Activated CD4-positive, alpha-beta T cell treated with anti-CD3 and anti-CD28 coated beads for 1 hour (primary cell): Measurements from ENCODE around the gene B3GALT4.
A peak's percentile ranks its signal among the peaks of the same experiment; 100 is the strongest.
"Not testable (repeated sequence)": the region's sequence is repeated elsewhere in the genome, so short reads cannot be mapped to it uniquely, and the experiment has no call there.

Experiments used
- DNase-seq: peaks from one replicate; pipeline ENCODE4 v3.0.0-alpha.2; 2020

Gene B3GALT4, protein sequence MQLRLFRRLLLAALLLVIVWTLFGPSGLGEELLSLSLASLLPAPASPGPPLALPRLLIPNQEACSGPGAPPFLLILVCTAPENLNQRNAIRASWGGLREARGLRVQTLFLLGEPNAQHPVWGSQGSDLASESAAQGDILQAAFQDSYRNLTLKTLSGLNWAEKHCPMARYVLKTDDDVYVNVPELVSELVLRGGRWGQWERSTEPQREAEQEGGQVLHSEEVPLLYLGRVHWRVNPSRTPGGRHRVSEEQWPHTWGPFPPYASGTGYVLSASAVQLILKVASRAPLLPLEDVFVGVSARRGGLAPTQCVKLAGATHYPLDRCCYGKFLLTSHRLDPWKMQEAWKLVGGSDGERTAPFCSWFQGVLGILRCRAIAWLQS

DNA sequence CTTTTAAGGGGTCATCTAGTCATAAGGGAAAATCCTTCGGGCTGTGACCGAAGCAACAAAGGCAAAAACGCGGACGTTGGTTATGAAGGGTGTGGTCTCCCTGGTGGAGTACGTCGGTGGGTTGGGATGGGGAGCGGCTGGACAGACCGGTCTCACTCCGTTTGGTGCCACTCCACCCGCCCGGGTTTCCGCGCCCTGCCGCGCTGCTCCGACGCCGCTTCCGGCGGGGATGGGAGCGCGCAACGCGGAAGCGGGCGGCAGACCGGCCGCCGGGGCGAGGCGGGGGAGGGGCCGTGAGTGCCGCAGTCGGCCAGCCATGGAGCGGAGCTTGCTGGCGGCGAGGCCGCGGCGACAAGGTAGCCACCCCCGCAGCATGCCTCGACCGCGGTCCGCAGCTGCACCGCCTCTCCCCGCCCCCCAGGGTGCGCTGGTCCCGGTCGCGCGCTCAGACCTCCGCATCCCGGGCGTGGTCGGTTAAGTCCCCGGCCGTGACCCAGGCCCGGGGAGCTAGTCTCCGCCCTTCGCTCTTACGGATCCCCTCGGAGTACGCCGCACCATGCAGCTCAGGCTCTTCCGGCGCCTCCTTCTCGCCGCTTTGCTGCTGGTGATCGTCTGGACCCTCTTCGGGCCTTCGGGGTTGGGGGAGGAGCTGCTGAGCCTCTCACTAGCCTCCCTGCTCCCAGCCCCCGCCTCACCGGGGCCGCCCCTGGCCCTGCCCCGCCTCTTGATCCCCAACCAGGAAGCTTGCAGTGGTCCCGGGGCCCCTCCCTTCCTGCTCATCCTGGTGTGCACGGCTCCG is at the start of gene B3GALT4:
B3GALT4 (plus strand) TSS at position 260 of the 799 bp plus-strand sequence; CDS start at position 557, 297 bp downstream.
- DNase-seq: peak; percentile 48

DNA sequence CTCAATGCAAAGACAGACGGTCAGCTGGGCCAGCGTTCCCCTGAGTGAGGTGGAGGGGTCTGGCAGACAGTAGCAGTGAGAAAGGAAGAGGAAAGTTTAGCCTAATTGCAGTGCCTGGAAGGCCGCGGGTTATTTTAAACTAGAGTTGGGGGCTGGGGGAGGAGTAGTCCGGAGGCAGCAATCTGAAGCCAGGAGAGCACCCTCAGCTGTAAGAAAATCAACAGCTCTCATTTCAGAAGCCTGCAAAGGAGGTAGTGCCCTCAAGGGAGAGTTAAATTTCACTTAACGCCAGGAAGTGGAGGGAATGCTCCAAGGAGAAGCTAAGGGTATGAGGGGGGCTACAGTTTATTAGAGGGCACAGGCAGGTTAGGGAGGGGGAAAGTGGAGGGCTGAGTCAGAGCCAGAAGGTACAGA is 41.7 kb upstream of the B3GALT4 start:
- DNase-seq: no peak

DNA sequence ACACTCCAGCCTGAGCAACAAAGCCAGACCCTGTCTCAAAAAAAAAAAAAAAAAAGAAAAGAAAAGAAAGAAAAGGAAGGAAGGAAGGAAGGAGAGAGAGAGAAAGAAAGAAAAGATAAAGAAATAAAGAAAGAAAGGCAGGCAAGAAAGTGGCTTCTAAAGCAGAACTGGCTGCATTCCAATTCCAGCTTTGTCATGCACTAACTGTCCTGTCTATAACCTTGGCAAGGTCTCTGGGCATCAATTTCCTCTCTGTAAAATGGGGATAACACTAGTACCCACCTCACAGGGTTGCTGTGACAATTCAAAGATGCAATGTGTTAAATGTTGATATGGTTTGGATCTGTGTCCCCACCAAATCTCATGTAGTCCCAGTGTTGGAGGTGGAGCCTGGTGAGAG is 40.6 kb upstream of the B3GALT4 start:
- no peak for DNase-seq

DNA sequence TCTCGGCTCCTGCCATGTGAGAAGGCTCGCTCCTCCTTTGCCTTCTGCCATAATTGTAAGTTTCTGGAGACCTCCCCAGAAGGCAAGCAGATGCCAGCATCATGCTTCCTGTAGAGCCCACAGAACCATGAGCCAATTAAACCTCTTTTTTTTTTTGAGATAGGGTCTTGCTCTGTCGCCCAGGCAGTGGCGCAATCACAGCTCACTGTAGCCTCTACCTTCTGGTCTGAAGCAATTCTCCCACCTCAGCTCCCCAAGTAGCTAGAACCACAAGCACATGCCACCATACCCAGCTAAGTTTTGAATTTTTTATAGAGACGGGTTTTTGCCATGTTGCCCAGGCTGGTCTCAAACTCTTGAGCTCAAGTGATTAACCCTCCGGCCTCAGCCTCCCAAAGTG is 40.1 kb upstream of the B3GALT4 start:
- no peak for DNase-seq

DNA sequence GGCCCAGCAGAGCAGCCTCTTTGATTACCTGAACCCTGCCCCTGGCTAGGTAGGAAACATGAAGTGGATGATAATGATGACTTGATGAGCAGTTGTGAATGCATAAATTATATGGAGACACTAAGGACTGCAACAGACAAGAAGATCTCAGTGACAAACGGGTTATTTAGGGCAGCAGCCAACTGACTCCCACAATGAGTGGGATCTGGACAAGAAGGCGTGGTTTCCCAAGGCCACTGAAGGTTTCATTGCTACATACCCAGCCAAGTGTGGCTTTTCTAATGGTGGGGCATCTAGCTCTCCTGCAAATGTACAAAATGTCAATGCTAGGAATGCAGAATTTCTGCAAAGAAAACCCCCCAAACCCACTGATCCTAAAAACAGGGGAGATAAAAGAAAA is 39.2 kb upstream of the B3GALT4 start:
- DNase-seq: no peak

DNA sequence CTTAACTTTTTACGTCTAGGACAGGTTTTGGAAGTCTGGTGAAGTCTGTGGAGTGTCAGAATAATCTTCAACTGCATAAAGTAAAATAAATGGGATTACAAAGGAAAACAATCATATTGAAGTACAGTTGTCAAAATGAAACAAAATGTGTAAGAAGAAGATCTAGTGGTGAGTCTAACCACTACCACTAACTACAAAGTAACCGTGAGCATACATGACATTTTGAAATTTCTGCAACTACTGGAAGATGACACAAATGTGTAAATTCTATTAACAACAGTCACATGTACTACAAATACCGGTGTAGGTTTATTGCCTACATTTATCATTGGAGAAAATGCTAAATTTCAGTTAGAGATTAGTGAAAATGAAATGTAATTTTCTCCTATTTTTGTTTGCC is 35.0 kb upstream of the B3GALT4 start:
- DNase-seq: no peak

DNA sequence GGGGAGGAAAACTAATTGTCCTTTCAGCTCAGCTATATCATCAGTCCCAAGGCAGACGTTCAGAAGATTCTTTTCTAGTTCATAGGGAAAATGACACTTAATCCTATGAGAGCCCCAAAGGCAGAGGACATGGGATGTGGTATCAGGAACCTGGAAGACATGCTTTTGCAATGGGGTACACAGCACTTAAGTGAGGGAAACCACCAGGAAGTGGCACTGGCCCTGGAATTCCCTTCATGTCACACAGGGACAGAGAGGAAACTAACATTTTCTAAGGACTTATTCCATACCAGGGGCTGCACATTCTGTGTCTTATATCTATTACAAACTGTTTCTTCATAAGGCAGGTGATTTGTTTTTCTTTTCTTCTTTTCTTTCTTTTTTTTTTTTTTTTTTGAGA is 33.4 kb upstream of the B3GALT4 start:
- no peak for DNase-seq

DNA sequence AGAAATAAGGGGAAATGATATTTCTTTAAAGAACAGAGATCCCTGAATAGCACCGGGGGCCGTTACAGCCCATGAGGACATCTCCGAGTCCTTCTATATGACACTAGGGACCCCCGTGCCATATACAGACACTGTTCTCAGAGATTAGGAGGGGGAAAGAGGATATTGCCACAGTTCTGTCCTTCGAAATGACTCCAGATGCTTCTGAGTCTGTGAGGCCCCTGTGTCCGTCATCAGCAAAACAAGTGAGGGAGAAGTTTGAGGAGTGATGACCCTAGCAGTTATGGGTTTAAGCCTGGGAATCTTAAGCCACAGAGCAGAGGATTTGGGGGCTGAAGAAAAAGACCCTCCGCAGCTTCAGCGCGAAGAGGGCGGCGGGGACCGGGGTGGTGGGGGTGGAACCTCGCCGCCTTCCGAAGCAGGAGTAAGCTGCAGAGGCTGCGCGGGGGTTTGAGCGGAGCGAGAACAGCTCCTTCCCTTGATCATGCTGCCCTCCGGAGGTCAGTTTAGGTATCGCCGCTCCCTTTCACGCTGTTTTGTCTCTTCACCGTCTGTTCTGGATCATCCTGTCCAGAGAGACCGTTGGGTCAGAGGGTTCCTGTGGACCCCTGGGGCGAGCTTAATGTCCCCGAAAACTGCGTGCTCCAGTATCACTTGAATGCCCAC is 28.8 kb upstream of the B3GALT4 start:
- peak; percentile 85 for DNase-seq

DNA sequence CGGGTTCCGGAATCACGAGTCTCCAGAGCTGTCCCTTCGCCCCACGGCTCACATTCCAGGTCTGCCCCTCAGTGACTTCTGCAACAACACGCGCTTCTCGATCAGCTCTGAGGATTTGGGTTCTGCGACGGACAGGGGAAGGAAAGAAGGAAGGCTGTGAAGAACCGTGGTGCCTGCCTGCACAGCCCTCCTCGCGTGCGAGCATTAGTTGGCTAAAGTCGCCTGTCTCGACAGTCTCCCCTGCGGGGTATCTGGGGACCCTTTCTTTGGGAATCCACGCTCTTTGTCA is 28.3 kb upstream of the B3GALT4 start:
- DNase-seq: no peak

DNA sequence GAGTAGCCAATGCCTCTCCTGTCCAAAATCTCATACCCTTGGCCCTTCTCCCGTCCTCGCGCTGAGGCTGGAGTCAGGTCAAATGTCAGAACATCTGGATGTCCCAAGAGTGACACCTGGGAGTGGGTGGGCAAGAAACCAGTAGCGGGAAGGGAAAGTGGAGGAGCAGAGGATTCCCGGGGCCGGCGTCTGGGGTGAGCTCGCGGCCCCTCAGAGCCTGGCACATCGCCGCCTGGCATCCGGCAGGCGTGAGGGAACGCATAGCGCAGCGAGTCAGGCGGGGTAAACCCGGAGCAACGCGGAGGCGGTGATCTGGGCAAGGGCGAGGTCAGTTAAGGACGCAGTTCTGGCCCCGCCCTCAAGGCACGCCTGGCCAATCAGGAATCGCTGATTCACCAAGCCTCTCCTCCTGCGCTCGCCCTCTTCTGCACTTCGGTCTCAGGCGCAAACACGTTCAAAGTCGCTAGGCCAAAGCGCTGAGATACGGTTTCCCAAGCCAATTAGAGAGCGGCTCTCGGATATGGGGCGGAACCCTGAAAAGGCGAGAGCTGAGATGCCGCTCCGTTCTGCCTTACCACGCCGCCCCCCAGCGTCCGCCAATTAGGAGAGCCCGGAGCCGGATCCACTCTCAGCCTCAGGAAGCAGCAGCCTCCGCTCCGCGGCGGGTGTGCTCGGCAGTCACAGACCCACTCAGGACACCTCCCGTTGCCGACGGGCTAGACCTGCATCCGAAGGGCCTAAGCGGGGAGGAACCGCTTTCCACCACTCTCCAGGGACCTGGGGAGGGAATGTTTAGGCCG is 27.8 kb upstream of the B3GALT4 start:
- DNase-seq: peak; percentile 89

DNA sequence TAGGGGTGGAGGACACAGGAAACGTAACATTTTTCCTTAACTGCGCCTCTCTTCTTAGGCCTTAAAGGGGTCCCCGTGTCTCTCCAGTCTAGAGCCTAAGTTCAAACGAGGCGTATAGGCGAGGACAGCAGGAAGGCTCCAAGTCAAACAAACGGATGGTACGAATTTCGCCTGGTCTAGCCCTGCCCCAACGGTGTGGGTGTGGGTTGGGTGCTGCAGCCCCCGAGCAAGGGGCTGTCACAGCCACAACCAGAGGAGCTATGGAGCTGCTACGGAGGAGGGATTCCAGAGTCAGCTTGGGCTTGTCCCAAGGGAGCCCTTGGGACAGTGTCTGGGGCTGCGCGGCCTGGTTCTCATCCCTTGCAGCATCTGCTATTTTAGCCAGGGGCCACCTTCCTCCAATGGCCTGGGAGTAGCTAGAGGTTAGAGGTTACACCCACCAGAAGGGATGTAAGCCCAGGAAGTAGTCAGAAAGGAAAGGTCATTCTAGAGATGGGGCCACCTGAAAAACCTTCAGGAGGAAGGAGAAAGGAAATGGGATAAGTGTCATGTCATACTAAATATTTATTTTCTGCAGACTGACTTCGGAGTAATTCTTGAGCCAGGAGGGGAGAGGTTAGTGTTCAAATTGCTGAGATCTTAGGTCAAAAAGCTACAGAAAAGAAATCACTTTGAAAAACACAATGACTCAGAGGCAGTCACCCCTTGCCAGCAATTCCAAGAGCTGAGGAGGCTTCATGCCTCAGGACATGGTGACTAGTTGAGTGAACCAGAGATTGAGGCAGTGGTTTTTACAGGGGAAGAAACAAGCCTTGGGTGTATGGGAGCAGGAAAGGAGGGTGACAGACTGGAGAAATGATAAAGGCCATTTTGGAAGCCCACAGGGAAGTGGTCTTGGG is 26.9 kb upstream of the B3GALT4 start:
- DNase-seq: no peak

DNA sequence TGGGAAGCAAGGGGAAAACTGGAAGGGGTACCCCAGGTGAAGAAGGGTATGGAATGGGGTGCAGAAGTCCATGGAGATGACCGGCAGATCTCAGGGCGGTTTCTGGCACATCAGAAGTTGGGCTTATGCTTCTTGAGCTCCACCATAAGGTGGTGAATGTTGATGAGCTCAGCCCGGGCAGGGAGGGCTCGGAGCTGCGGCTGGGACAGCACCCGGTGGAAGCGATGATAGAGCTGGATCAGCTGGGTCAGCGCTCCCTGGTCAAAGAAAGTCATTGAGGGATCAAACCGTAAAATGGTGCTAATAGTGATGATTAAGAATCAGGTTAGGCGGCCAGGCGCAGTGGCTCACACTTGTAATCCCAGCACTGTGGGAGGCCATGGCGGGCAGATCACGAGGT is 26.2 kb upstream of the B3GALT4 start:
- no peak for DNase-seq

DNA sequence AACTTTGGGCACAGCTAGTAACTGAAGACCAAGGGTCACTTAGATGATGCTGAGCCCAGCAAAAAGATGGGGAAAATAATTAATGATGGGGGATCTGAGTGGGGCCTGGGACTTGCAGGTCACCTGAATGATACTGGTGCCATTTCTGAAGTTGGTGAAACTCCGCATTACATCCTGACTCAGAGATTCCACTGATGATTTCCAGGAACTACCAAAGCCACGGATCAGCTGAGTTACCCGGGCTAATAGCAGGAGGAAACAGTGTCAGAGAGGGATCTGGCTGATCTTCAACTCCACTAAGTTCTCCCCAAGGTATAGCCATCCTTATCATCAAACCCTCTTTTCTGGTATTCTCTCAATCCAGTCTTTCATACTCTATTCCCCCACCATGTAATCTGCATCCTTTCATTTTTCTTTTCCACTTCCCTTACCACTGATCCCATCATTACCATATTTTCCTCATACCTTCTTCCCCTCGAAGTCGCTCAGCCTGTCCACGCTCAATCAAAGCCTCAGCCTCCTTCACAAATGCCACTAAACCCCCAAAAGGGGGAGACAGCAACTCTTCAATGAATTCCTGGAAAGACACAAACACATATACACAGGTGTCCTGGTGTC is 25.4 kb upstream of the B3GALT4 start:
- DNase-seq: no peak

DNA sequence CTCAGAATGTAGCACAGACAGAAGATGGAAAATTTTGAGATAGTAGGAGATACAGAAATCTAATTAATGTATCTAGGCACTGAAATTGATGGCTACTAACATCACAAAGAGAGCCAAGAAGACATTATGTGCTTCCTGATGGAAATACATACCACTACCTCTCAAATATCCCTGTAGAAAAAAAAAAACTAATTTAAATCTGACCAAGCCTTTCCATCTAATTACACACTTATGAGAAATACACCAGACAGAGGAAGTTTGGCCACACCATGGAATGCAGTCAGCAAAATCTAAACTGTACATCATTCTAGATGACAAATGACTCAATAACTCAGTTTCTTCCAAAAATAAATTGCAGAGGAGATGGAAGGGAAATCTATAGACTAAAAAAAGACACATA is 24.2 kb upstream of the B3GALT4 start:
- DNase-seq: no peak

DNA sequence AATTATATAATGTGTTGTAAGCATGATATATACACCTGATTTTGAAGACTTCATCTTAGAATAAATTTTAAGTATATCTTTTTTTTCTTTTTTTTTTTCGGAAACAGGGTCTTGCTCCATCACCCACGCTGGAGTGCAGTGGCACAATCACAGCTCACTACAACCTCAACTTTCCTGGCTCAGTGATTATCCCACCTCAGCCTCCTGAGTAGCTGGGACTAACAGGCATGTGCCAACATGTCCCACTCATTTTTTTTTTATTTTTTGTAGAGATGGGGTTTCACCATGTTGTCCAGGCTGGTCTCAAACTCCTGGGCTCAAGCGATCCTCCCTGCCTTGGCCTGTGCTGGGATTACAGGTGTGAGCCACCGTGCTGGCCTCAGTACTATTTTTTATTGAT is 22.3 kb upstream of the B3GALT4 start:
- no peak for DNase-seq

DNA sequence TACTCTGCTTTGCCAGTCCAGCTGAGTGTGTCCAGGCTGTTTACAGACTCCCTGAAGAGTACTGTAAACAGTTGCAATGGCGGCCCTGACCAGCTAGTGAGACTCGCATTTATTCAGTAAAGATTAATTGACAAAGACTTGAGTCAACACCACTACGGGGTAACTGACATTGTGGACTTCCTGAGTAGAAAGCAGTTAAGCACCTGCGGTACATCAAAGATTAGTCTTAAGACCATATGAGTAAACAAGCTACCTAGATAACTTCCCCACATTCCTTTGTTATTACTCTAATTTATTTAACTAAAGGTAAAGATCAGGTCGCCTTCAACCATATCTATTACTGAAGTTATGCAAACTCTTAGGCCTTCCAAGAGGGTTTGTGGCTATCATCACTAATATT is 17.9 kb upstream of the B3GALT4 start:
- DNase-seq: no peak

DNA sequence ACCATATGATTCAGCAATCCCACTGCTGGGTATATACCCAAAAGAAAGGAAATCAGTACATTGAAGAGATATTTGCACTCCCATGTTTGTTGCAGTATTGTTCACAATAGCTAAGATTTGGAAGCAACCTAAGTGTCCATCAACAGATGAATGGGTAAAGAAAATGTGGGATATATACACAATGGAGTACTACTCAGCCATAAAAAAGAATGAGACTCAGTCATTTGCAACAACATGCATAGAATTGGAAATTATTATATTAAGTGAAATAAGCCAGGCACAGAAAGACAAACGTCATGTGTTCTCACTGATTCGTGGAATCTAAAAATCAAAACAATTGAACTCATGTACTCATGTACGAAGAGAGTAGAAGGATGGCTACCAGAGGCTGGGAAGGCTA is 14.4 kb upstream of the B3GALT4 start:
- DNase-seq: not testable (repeated sequence)

DNA sequence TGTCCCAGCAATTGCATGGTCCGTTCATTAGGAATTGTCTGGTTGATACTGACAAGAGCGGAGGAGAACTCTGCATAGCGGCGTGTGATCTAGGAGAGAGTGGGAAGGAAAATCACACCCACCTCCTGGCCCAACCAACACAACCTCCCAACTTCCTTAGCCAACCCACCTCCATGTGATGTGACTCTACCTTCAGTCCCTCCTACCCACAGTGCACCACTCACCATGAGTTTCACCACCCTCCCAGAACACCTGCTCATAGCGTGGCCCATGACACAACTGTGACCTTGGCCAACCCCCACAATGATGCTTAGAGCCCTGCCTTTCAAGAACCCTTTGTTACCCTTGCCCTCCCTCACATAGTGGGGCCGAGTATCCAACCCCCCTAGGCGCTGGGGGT is 12.9 kb upstream of the B3GALT4 start:
- DNase-seq: no peak

DNA sequence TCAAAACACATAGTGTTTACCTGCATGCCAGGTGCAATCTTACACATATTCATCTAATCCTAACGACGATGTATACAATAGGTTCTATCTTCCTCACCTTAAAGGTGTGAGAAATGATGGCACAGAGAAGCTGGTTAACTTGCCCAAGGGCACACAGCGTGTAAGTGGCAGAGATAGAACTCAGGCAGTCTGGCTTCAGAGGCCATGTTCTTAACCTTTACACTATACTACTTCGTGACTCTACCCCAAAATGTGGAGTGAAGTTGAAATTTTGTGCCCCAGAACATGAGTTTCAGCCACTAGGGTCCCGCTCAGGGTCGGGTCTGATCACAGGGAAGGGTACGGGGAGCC is 5.8 kb upstream of the B3GALT4 start:
- DNase-seq: no peak

DNA sequence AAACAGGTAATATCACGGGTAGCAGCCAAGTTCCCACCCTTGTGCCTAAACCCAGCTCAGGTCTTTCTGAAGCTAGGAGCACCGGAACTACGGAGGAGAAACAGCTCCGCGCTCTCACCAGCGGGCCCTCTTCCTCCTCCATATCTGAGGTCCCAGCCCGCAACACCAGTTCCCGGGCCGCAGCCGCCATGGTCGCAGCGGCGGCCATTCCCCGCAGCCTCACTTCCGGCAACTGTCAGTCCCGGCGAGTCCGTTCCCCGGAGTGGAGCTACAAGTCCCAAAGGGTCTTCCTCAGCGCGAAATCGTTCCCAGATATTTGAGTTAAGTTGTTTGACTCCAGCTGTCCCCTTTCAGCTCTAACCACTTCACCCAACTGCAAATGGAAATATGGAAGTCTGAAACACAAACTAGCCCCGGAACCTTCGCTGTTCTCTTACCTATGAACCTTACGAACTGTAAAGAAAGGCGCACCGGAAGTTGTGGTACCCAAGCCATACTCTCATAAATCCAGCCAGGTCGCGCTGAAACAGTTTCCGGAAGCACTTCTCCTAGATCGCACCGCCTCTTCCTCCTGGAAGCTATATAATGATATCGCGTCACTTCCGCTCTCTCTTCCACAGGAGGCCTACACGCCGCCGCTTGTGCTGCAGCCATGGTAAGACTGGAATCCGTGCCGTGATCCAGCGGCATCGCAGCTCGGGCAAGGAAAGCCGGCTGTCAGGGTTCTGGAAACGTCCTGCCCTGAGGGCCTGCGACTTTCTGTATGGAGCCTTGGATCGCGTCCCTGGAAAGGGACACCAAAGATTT is 5.3 kb upstream of the B3GALT4 start, which contains the start of the genes RPS18 and VPS52:
RPS18 (plus strand) TSS at position 608 of the 807 bp plus-strand sequence; CDS start at position 653, 45 bp downstream.
VPS52 (minus strand) TSS at position 409 of the 807 bp plus-strand sequence; CDS start at position 208, 201 bp downstream.
- peak; percentile 86 for DNase-seq
